DOHH2 (cell line): ENCODE measurements around the gene CLIC4.

Experiments
- H3F3A ChIP-seq: fragments of 200-600 bp; sonication (generic), shearing (Covaris generic); 2 replicates; pipeline ENCODE4 v1.6.0; 2016; ENCODE audit warnings: antibody characterized with exemption, mild to moderate bottlenecking; ENCODE audit not compliant: control insufficient read depth, insufficient read depth
- H3K27ac ChIP-seq: fragments of 200-600 bp; sonication (generic); 2 replicates; pipeline ENCODE4 v1.5.1; 2014; ENCODE audit warnings: low read depth, mild to moderate bottlenecking, low read length, moderate library complexity
- H3K27me3 ChIP-seq: fragments of 200-600 bp; sonication (generic); 2 replicates; pipeline ENCODE4 v1.6.1; 2014; ENCODE audit warnings: mild to moderate bottlenecking, low read length, mixed read lengths; ENCODE audit not compliant: control insufficient read depth
- H3K36me3 ChIP-seq: fragments of 200-600 bp; sonication (generic); 2 replicates; pipeline ENCODE4 v1.6.1; 2014; ENCODE audit warnings: mild to moderate bottlenecking, low read length, moderate library complexity, mixed read lengths; ENCODE audit not compliant: control insufficient read depth
- H3K4me1 ChIP-seq: fragments of 200-600 bp; sonication (generic); 2 replicates; pipeline ENCODE4 v1.6.1; 2014; ENCODE audit warnings: mild to moderate bottlenecking, low read length, mixed read lengths; ENCODE audit not compliant: control insufficient read depth
- H3K4me2 ChIP-seq: fragments of 200-600 bp; sonication (generic); 2 replicates; pipeline ENCODE4 v1.6.0; 2014; ENCODE audit warnings: mild to moderate bottlenecking, low read length, moderate library complexity
- H3K4me3 ChIP-seq: fragments of 200-600 bp; sonication (generic); 2 replicates; pipeline ENCODE4 v1.5.1; 2014; ENCODE audit warnings: mild to moderate bottlenecking, low read length, mixed read lengths
- H3K79me2 ChIP-seq: fragments of 200-600 bp; sonication (generic); 2 replicates; pipeline ENCODE4 v1.6.1; 2014; ENCODE audit warnings: mild to moderate bottlenecking, low read length, mixed read lengths; ENCODE audit not compliant: control insufficient read depth
- H3K9me2 ChIP-seq: fragments of 200-600 bp; sonication (generic); replicated peaks from 2 replicates; pipeline ENCODE4 v1.6.1; 2014; ENCODE audit warnings: mild to moderate bottlenecking, low read length, mixed read lengths; ENCODE audit not compliant: control insufficient read depth
- H3K9me3 ChIP-seq: fragments of 200-600 bp; sonication (generic); 2 replicates; pipeline ENCODE4 v1.6.1; 2014; ENCODE audit warnings: antibody characterized with exemption, low read length, mixed read lengths; ENCODE audit not compliant: control insufficient read depth, insufficient read depth
- H4K20me1 ChIP-seq: fragments of 200-600 bp; sonication (generic); 2 replicates; pipeline ENCODE4 v1.6.0; 2014; ENCODE audit warnings: low read depth, mild to moderate bottlenecking, antibody characterized with exemption, low read length, moderate library complexity; ENCODE audit not compliant: control insufficient read depth, insufficient read depth
- CTCF ChIP-seq: fragments of 200-600 bp; sonication (generic); IDR thresholded peaks from one replicate; pipeline ENCODE4 v1.5.1; 2014; ENCODE audit warnings: antibody characterized with exemption, mild to moderate bottlenecking, low read depth, low read length; ENCODE audit not compliant: poor library complexity, severe bottlenecking
- EZH2phosphoT487 ChIP-seq: fragments of 200-600 bp; sonication (generic); IDR thresholded peaks from 2 replicates; pipeline ENCODE4 v1.6.1; 2017; ENCODE audit warnings: borderline replicate concordance, mild to moderate bottlenecking, antibody characterized with exemption, low read length, moderate library complexity, mixed read lengths

The CLIC4 gene

GRCh38 chr1:24761582-24761981, 16.3 kb downstream of the CLIC4 start:
- Histone ChIP-seq H4K20me1 (peaks cover 10% of the 10 kb centered on the region), H3K9me2 (no peaks in the 10 kb centered on the region), H3K9me3 (no peaks in the 10 kb centered on the region), H3K27me3 (no peaks in the 10 kb centered on the region), H3K4me1 (peaks cover 28% of the 10 kb centered on the region), H3K4me3 (no peak overlapping the region), H3K36me3 (peaks cover 11% of the 10 kb centered on the region), H3K4me2 (no peak overlapping the region), H3F3A (no peaks in the 10 kb centered on the region; the same call in 1 of the 2 replicates), H3K27ac (no peak overlapping the region), H3K79me2 (peaks cover 97% of the 10 kb centered on the region)
- TF ChIP-seq EZH2phosphoT487: no peak
- no peak for TF ChIP-seq CTCF

- Histone ChIP-seq H3F3A (no peaks in the 10 kb centered on the region; the same call in 1 of the 2 replicates), H3K4me3 (no peak overlapping the region), H4K20me1 (peaks cover 10% of the 10 kb centered on the region), H3K36me3 (peaks cover 11% of the 10 kb centered on the region), H3K27me3 (no peaks in the 10 kb centered on the region), H3K79me2 (peaks cover 97% of the 10 kb centered on the region), H3K4me2 (no peak overlapping the region), H3K9me2 (no peaks in the 10 kb centered on the region), H3K4me1 (peaks cover 28% of the 10 kb centered on the region), H3K27ac (no peak overlapping the region), H3K9me3 (no peaks in the 10 kb centered on the region)
- TF ChIP-seq CTCF (no peak), EZH2phosphoT487 (no peak)
Observed at GRCh38 chr1:24762133-24762676, 17.0 kb downstream of the CLIC4 start.

GRCh38 chr1:24763671-24764070, 18.4 kb downstream of the CLIC4 start:
- H3K27me3 ChIP-seq: no peaks in the 10 kb centered on the region
- H3K9me2 ChIP-seq: no peaks in the 10 kb centered on the region
- no peak for TF ChIP-seq EZH2phosphoT487
- no peak overlapping the region for H3K4me2 ChIP-seq
- H3K4me3 ChIP-seq: no peak overlapping the region
- H3F3A ChIP-seq: no peaks in the 10 kb centered on the region; the same call in 1 of the 2 replicates
- no peak overlapping the region for H3K27ac ChIP-seq
- H3K36me3 ChIP-seq: peaks cover 11% of the 10 kb centered on the region
- peaks cover 29% of the 10 kb centered on the region for H3K4me1 ChIP-seq
- peaks cover 95% of the 10 kb centered on the region for H3K79me2 ChIP-seq
- H3K9me3 ChIP-seq: no peaks in the 10 kb centered on the region
- H4K20me1 ChIP-seq: peaks cover 13% of the 10 kb centered on the region

GRCh38 chr1:24764439-24764838, 19.2 kb downstream of the CLIC4 start:
- Histone ChIP-seq H3K4me2 (no peak overlapping the region), H3F3A (peaks cover 5% of the 10 kb centered on the region; the same call in 1 of the 2 replicates), H4K20me1 (peaks cover 6% of the 10 kb centered on the region), H3K4me1 (peaks cover 32% of the 10 kb centered on the region), H3K9me3 (no peaks in the 10 kb centered on the region), H3K9me2 (no peaks in the 10 kb centered on the region), H3K27me3 (no peaks in the 10 kb centered on the region), H3K4me3 (no peak overlapping the region), H3K36me3 (peaks cover 4% of the 10 kb centered on the region), H3K79me2 (peaks cover 92% of the 10 kb centered on the region), H3K27ac (no peak overlapping the region)
- TF ChIP-seq CTCF (no peak), EZH2phosphoT487 (no peak)
